ENCODE measurements around the gene RAG2. TPM values are rescaled to one million over a fixed set of nuclear protein-coding genes. Genes with fewer than 3 reads are reported as not detected.

Gene RAG2
- total RNA-seq, result not detected
- polyA plus RNA-seq, result not detected
- long read RNA-seq, donor 1, result 0 reads
- long read RNA-seq, donor 2, result 0 reads
- long read RNA-seq, donor 3, result 0 reads

- DNase-seq, result no peak
- TF ChIP-seq EP300 (IDR thresholded peaks at IDR 0.05) (no peak), POLR2A (IDR thresholded peaks at IDR 0.05) (no peak)
- TF ChIP-seq, protein P1, sequence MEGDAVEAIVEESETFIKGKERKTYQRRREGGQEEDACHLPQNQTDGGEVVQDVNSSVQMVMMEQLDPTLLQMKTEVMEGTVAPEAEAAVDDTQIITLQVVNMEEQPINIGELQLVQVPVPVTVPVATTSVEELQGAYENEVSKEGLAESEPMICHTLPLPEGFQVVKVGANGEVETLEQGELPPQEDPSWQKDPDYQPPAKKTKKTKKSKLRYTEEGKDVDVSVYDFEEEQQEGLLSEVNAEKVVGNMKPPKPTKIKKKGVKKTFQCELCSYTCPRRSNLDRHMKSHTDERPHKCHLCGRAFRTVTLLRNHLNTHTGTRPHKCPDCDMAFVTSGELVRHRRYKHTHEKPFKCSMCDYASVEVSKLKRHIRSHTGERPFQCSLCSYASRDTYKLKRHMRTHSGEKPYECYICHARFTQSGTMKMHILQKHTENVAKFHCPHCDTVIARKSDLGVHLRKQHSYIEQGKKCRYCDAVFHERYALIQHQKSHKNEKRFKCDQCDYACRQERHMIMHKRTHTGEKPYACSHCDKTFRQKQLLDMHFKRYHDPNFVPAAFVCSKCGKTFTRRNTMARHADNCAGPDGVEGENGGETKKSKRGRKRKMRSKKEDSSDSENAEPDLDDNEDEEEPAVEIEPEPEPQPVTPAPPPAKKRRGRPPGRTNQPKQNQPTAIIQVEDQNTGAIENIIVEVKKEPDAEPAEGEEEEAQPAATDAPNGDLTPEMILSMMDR (IDR thresholded peaks at IDR 0.05), result no peak
- Histone ChIP-seq H3K27ac (no peak within 1 kb of the TSS), H3K27me3 (no peaks in the 10 kb centered on the region), H3K4me3 (no peak within 1 kb of the TSS), H3K36me3 (no peaks in the 10 kb centered on the region), H3K9me3 (no peaks in the 10 kb centered on the region), H3K4me1 (ENCODE audit: insufficient read depth) (no peaks in the 10 kb centered on the region)
- intact Hi-C loops (cut with DNase I), result no loop called here
- WGBS, 3 donors, result 84 to 93% (median 87%) methylated on average over 2 of the region's 2 CpGs
Observed at GRCh38 chr11:36598051-36598450, at the start of gene RAG2. Gene RAG2, minus strand, starts transcription at chr11:36598236. Its CDS starts 4,068 bp downstream, at chr11:36594168.

GRCh38 chr11:36638556-36638955, 40.5 kb upstream of the RAG2 start:
- intact Hi-C loops (cut with DNase I), result no loop called here
- Histone ChIP-seq H3K27me3 (no peaks in the 10 kb centered on the region), H3K9me3 (no peaks in the 10 kb centered on the region), H3K27ac (no peak overlapping the region), H3K4me1 (ENCODE audit: insufficient read depth) (no peaks in the 10 kb centered on the region), H3K4me3 (no peak overlapping the region), H3K36me3 (no peaks in the 10 kb centered on the region)
- WGBS, 3 donors, result 36 to 58% (median 47%) methylated on average over 2 of the region's 2 CpGs
- TF ChIP-seq POLR2A (IDR thresholded peaks at IDR 0.05), result no peak
- no peak for TF ChIP-seq EP300 (IDR thresholded peaks at IDR 0.05)
- TF ChIP-seq, protein P1 (IDR thresholded peaks at IDR 0.05), result no peak
- DNase-seq, result no peak

GRCh38 chr11:36635066-36635862, 37.2 kb upstream of the RAG2 start:
- H3K4me1 ChIP-seq (ENCODE audit: insufficient read depth), result no peaks in the 10 kb centered on the region
- H3K27ac ChIP-seq, result no peak overlapping the region
- DNase-seq, result no peak

GRCh38 chr11:36631774-36632173, 33.7 kb upstream of the RAG2 start:
- H3K4me1 ChIP-seq (ENCODE audit: insufficient read depth), result no peaks in the 10 kb centered on the region

More at GRCh38 chr11:36635066-36635862, 37.2 kb upstream of the RAG2 start:
- no peaks in the 10 kb centered on the region for H3K9me3 ChIP-seq
- H3K27me3 ChIP-seq, result no peaks in the 10 kb centered on the region
- no peak overlapping the region for H3K4me3 ChIP-seq
- TF ChIP-seq, protein P1 (IDR thresholded peaks at IDR 0.05), result no peak
- TF ChIP-seq EP300 (IDR thresholded peaks at IDR 0.05), result no peak
- TF ChIP-seq POLR2A (IDR thresholded peaks at IDR 0.05), result no peak
- H3K36me3 ChIP-seq, result no peaks in the 10 kb centered on the region
- intact Hi-C loops (cut with DNase I), result no loop called here
- WGBS, 3 donors, result 86 to 93% (median 88%) methylated on average over 4 of the region's 4 CpGs

More at GRCh38 chr11:36631774-36632173, 33.7 kb upstream of the RAG2 start:
- Histone ChIP-seq H3K27ac (no peak overlapping the region), H3K9me3 (no peaks in the 10 kb centered on the region), H3K27me3 (no peaks in the 10 kb centered on the region), H3K4me3 (no peak overlapping the region), H3K36me3 (no peaks in the 10 kb centered on the region)
- DNase-seq, result no peak
- intact Hi-C loops (cut with DNase I), result no loop called here
- WGBS, 3 donors, result 94 to 97% (median 96%) methylated on average over 2 of the region's 2 CpGs
- TF ChIP-seq POLR2A (IDR thresholded peaks at IDR 0.05), result no peak
- no peak for TF ChIP-seq EP300 (IDR thresholded peaks at IDR 0.05)
- TF ChIP-seq, protein P1 (IDR thresholded peaks at IDR 0.05), result no peak
